Left cardiac atrium (tissue), 4 donors: ENCODE results near the gene TGM3. TPM values are rescaled to one million over a fixed set of nuclear protein-coding genes. Genes with fewer than 3 reads are reported as not detected.

Source experiments
- ATAC-seq, 2 donors: fragments of 200-7000 bp; cut with Tn5 transposase; one replicate each; pipeline ENCODE4 v1.9.1; 2020; ENCODE audit warnings: mild to moderate bottlenecking in 2 of 2, moderate library complexity in 2 of 2
- DNase-seq: peaks from one replicate; pipeline ENCODE4 v3.0.0-alpha.2; 2020
- intact Hi-C, 2 donors: fragments of 100-400 bp; cut with DNase I; formaldehyde crosslinking; loops; one replicate each; pipeline versions ENCODE4 v1.14.1 to v1.15.1; 2022 to 2023
- total RNA-seq, 2 donors: library from RNA; stranded (reverse); fragmentation: NEBNext Ultra II Directional; extraction: Animal tissue kit (Norgen Biotek cat#: 25700); gene quantifications; one replicate each; pipeline ENCODE4 v1.2.1, GENCODE V29; 2021
- donor health status: DM: no; HTN: yes; CAD: no.
- donor health status: DM: no; HTN: yes; CAD: no; lungs with severe emphysema.
- donor health status: DM: yes; HTN: yes; CAD: no.
- donor health status: Dilated cardiomyopathy.

The TGM3 gene
- total RNA-seq, 2 donors from 2014 or later, result not detected

- ATAC-seq (peak in 1 of 2 donors; percentile 57), DNase-seq (no peak)
- intact Hi-C loops, result no loop called here
Observed at GRCh38 chr20:2331901-2332565, 36.2 kb downstream of the TGM3 start.

- no peak for DNase-seq
- no peak for ATAC-seq
- intact Hi-C loops, result no loop called here
Observed at GRCh38 chr20:2332711-2333110, 36.9 kb downstream of the TGM3 start.

GRCh38 chr20:2333821-2334220 is 38.0 kb downstream of the TGM3 start:
- no peak for DNase-seq
- no peak for ATAC-seq
- intact Hi-C loops, result no loop called here

- intact Hi-C loops, result no loop called here
- DNase-seq, result no peak
- no peak for ATAC-seq
Observed at GRCh38 chr20:2335096-2335870, 39.5 kb downstream of the TGM3 start.

GRCh38 chr20:2336471-2336870 is 40.7 kb downstream of the TGM3 start:
- no peak for ATAC-seq
- DNase-seq, result no peak
- intact Hi-C loops, result no loop called here

- DNase-seq (no peak), ATAC-seq (no peak)
- intact Hi-C loops, result no loop called here
Observed at GRCh38 chr20:2337142-2337541, 41.3 kb downstream of the TGM3 start.

- no peak for ATAC-seq
- intact Hi-C loops, result no loop called here
- no peak for DNase-seq
Observed at GRCh38 chr20:2338411-2339066, 42.7 kb downstream of the TGM3 start.

GRCh38 chr20:2340136-2340535 is 44.3 kb downstream of the TGM3 start:
- intact Hi-C loops, result loop anchor here in 1 of 2 donors (10.0 kb wide), 1 partner anchor 135 kb away; no protein-coding TSS in a partner anchor
- ATAC-seq (no peak), DNase-seq (no peak)

GRCh38 chr20:2340823-2341222 is 45.0 kb downstream of the TGM3 start:
- ATAC-seq, result no peak
- intact Hi-C loops, result loop anchor here in 1 of 2 donors (10.0 kb wide), 1 partner anchor 136 kb away; no protein-coding TSS in a partner anchor
- no peak for DNase-seq

GRCh38 chr20:2341336-2341735 is 45.5 kb downstream of the TGM3 start:
- ATAC-seq (no peak), DNase-seq (no peak)
- intact Hi-C loops, result loop anchor here in 1 of 2 donors (10.0 kb wide), 1 partner anchor 137 kb away; no protein-coding TSS in a partner anchor

- ATAC-seq (no peak), DNase-seq (no peak)
- intact Hi-C loops, result loop anchor here in 1 of 2 donors (10.0 kb wide), 1 partner anchor 137 kb away; no protein-coding TSS in a partner anchor
Observed at GRCh38 chr20:2342243-2342642, 46.4 kb downstream of the TGM3 start.

- ATAC-seq (no peak), DNase-seq (no peak)
- intact Hi-C loops, result loop anchor here in 1 of 2 donors (10.0 kb wide), 1 partner anchor 141 kb away; no protein-coding TSS in a partner anchor
Observed at GRCh38 chr20:2346188-2346587, 50.4 kb downstream of the TGM3 start.

GRCh38 chr20:2348336-2348735 is 52.5 kb downstream of the TGM3 start:
- intact Hi-C loops, result loop anchor here in 1 of 2 donors (10.0 kb wide), 1 partner anchor 144 kb away; no protein-coding TSS in a partner anchor
- ATAC-seq, result no peak
- no peak for DNase-seq

- intact Hi-C loops, result loop anchor here in 1 of 2 donors (10.0 kb wide), 1 partner anchor 145 kb away; no protein-coding TSS in a partner anchor
- DNase-seq (no peak), ATAC-seq (no peak)
Observed at GRCh38 chr20:2349801-2350200, 54.0 kb downstream of the TGM3 start.

GRCh38 chr20:2350606-2351005 is 54.8 kb downstream of the TGM3 start:
- no peak for DNase-seq
- ATAC-seq, result no peak
- intact Hi-C loops, result no loop called here

- DNase-seq (no peak), ATAC-seq (no peak)
- intact Hi-C loops, result no loop called here
Observed at GRCh38 chr20:2353231-2353630, 57.4 kb downstream of the TGM3 start.

GRCh38 chr20:2357114-2357513 is 61.3 kb downstream of the TGM3 start:
- ATAC-seq (no peak), DNase-seq (no peak)
- intact Hi-C loops, result no loop called here

- intact Hi-C loops, result no loop called here
- DNase-seq (no peak), ATAC-seq (no peak)
Observed at GRCh38 chr20:2358006-2358405, 62.2 kb downstream of the TGM3 start.

- intact Hi-C loops, result no loop called here
- no peak for DNase-seq
- no peak for ATAC-seq
Observed at GRCh38 chr20:2361035-2361593, 65.3 kb downstream of the TGM3 start.
